NCI-H82 treated with DMSO at 0.1 percent for 48 hours (cell line): ENCODE measurements around the gene C16orf54.
"Not testable (repeated sequence)": the region's sequence is repeated elsewhere in the genome, so short reads cannot be mapped to it uniquely, and the experiment has no call there.

Source experiments
- DNase-seq: peaks from one replicate; lab custom pipeline; 2025; ENCODE audit not compliant: unreplicated experiment; lab: John Stamatoyannopoulos, UW

C16orf54 gene

GRCh38 chr16:29745853-29746345, at the start of gene C16orf54:
TSS of gene C16orf54 (minus strand) at chr16:29745990. CDS start at chr16:29744951, 1,039 bp downstream.
- DNase-seq = no peak

GRCh38 chr16:29794231-29794710, 48.5 kb upstream of the C16orf54 start:
- DNase-seq = no peak

- DNase-seq = not testable (repeated sequence)
Observed at GRCh38 chr16:29793153-29793552, 47.4 kb upstream of the C16orf54 start.

- no peak for DNase-seq
Observed at GRCh38 chr16:29791845-29792807, 46.3 kb upstream of the C16orf54 start.

GRCh38 chr16:29790949-29791844, 45.4 kb upstream of the C16orf54 start:
- no peak for DNase-seq

GRCh38 chr16:29790183-29790948, 44.6 kb upstream of the C16orf54 start, which contains the start of gene KIF22:
TSS of gene KIF22 (plus strand) at chr16:29790751. CDS start at chr16:29790760, 9 bp downstream.
- peak; percentile 88 for DNase-seq

GRCh38 chr16:29789775-29790182, 44.0 kb upstream of the C16orf54 start:
- DNase-seq = no peak

- not testable (repeated sequence) for DNase-seq
Observed at GRCh38 chr16:29787155-29787554, 41.4 kb upstream of the C16orf54 start.

GRCh38 chr16:29784901-29785500, 39.2 kb upstream of the C16orf54 start:
- DNase-seq = no peak

- DNase-seq = no peak
Observed at GRCh38 chr16:29784157-29784556, 38.4 kb upstream of the C16orf54 start.

- DNase-seq = not testable (repeated sequence)
Observed at GRCh38 chr16:29783094-29783953, 37.5 kb upstream of the C16orf54 start.

GRCh38 chr16:29779474-29779873, 33.7 kb upstream of the C16orf54 start:
- no peak for DNase-seq

- DNase-seq = no peak
Observed at GRCh38 chr16:29777576-29778350, 32.0 kb upstream of the C16orf54 start, which contains the start of gene ZG16. TSS of gene ZG16 (plus strand) at chr16:29778256. CDS start at chr16:29779267, 1,011 bp downstream.

- DNase-seq = no peak
Observed at GRCh38 chr16:29775742-29776408, 30.1 kb upstream of the C16orf54 start.

- no peak for DNase-seq
Observed at GRCh38 chr16:29774730-29775129, 28.9 kb upstream of the C16orf54 start.

GRCh38 chr16:29772330-29772729, 26.5 kb upstream of the C16orf54 start:
- not testable (repeated sequence) for DNase-seq

- no peak for DNase-seq
Observed at GRCh38 chr16:29770250-29770929, 24.6 kb upstream of the C16orf54 start.
